BJ (cell line): ENCODE measurements around the gene SPOP. TPM values are rescaled to one million over a fixed set of nuclear protein-coding genes. Genes with fewer than 3 reads are reported as not detected.

ENCODE experiments used
- CTCF ChIA-PET: fragments of 350-600 bp; formaldehyde crosslinking; extraction: SDS; loops from one replicate; lab custom pipeline; 2021; ENCODE audit warnings: antibody characterized with exemption, inconsistent platforms; lab: Yijun Ruan, JAX
- POLR2A ChIA-PET: fragments of 300-600 bp; sonication (Branson Sonifier 250); formaldehyde crosslinking; extraction: SDS; loops from one replicate; lab custom pipeline; 2021; ENCODE audit warnings: antibody characterized with exemption; lab: Charles Lee
- DNase-seq: peaks from one replicate; pipeline ENCODE4 v3.0.0-alpha.2; 2011; ENCODE audit warnings: low read depth
- H3K27me3 ChIP-seq: 2 replicates; pipeline ENCODE4 v1.6.0; 2011; ENCODE audit warnings: low read length; ENCODE audit not compliant: control insufficient read depth, insufficient read depth
- H3K36me3 ChIP-seq: 2 replicates; pipeline ENCODE4 v1.5.1; 2011; ENCODE audit warnings: low read length; ENCODE audit not compliant: control insufficient read depth, insufficient read depth
- H3K4me3 ChIP-seq: 2 replicates; pipeline ENCODE4 v1.5.1; 2011; ENCODE audit warnings: low read depth, mild to moderate bottlenecking, control low read depth, low read length
- CTCF ChIP-seq: IDR thresholded peaks from 2 replicates; pipeline ENCODE4 v1.5.1; 2011; ENCODE audit warnings: low read depth, mild to moderate bottlenecking, control low read depth, inconsistent platforms, low read length, moderate library complexity; ENCODE audit not compliant: insufficient read depth
- polyA plus RNA-seq: library from polyadenylated mRNA; depleted of rRNA; stranded (reverse); fragments of >200 nt; gene quantifications from 2 replicates; pipeline ENCODE4 v1.2.3, GENCODE V29; 2011

The SPOP gene
- polyA plus RNA-seq, 1 experiment, result 136 TPM

GRCh38 chr17:49589577-49589927 lies 88.3 kb downstream of the SPOP start:
- no peak overlapping the region for H3K4me3 ChIP-seq
- no peak for DNase-seq
- ChIA-PET POLR2A (no interaction called here), CTCF (interaction anchor here (1.2 to 1.6 kb wide), 3 partner anchors 8 to 19 kb away, joined by 3 to 5 read pairs (median 4); partner anchors contain the start of gene NXPH3)
- no peak for TF ChIP-seq CTCF
- H3K36me3 ChIP-seq, result peaks cover 4% of the 10 kb centered on the region
- H3K27me3 ChIP-seq, result no peaks in the 10 kb centered on the region

GRCh38 chr17:49588726-49589576 lies 88.9 kb downstream of the SPOP start:
- POLR2A ChIA-PET, result no interaction called here
- H3K27me3 ChIP-seq, result no peaks in the 10 kb centered on the region
- CTCF ChIA-PET, result interaction anchor here (1.2 to 1.6 kb wide), 5 partner anchors 9 to 19 kb away, joined by 3 to 6 read pairs (median 4); partner anchors contain the start of gene NXPH3
- peak; percentile 46 for DNase-seq
- peaks cover 4% of the 10 kb centered on the region for H3K36me3 ChIP-seq
- TF ChIP-seq CTCF, result no peak
- no peak overlapping the region for H3K4me3 ChIP-seq

- H3K27me3 ChIP-seq, result no peaks in the 10 kb centered on the region
- TF ChIP-seq CTCF, result no peak
- no peak for DNase-seq
- H3K4me3 ChIP-seq, result no peak overlapping the region
- peaks cover 4% of the 10 kb centered on the region for H3K36me3 ChIP-seq
- ChIA-PET CTCF (interaction anchor here (1.2 to 1.5 kb wide), 2 partner anchors 12 to 18 kb away, joined by 4 to 6 read pairs; partner anchors contain the start of gene NXPH3), POLR2A (no interaction called here)
Observed at GRCh38 chr17:49588312-49588711, 89.6 kb downstream of the SPOP start.

GRCh38 chr17:49587366-49588073 lies 90.4 kb downstream of the SPOP start:
- peaks cover 4% of the 10 kb centered on the region for H3K36me3 ChIP-seq
- TF ChIP-seq CTCF, result no peak
- ChIA-PET POLR2A (no interaction called here), CTCF (interaction anchor here (1.2 to 1.5 kb wide), 2 partner anchors 12 to 18 kb away, joined by 4 to 6 read pairs; partner anchors contain the start of gene NXPH3)
- H3K4me3 ChIP-seq, result no peak overlapping the region
- DNase-seq, result no peak
- H3K27me3 ChIP-seq, result no peaks in the 10 kb centered on the region

- no peak for DNase-seq
- Histone ChIP-seq H3K4me3 (no peak overlapping the region), H3K27me3 (no peaks in the 10 kb centered on the region), H3K36me3 (peaks cover 2% of the 10 kb centered on the region)
- CTCF ChIA-PET, result no interaction called here
- TF ChIP-seq CTCF, result 0 out of 2 replicates have a peak, but pooled peaks have one; percentile 15
- POLR2A ChIA-PET, result no interaction called here
Observed at GRCh38 chr17:49585422-49586027, 92.4 kb downstream of the SPOP start.
